Kidney (tissue), 14 donors: ENCODE measurements around the gene CCSER1. TPM values are rescaled to one million over a fixed set of nuclear protein-coding genes. Genes with fewer than 3 reads are reported as not detected.

Experiments used
- DNase-seq, 5 donors: peaks; one replicate each; pipeline ENCODE4 v3.0.0-alpha.2; 2013 to 2020
- FAIRE-seq: peaks from 2 replicates; lab custom pipeline; 2012; peaks lifted over from hg19 to GRCh38; lab: Jason Lieb, UNC
- H3K27ac ChIP-seq, 2 donors: one replicate each; pipeline ENCODE4 v1.7.0; 2013; ENCODE audit warnings: low read depth in 2 of 2, low read length in 2 of 2, inconsistent platforms in 1 of 2
- H3K27me3 ChIP-seq: one replicate; pipeline ENCODE4 v1.7.1; 2013; ENCODE audit warnings: low read length, inconsistent platforms; ENCODE audit not compliant: control insufficient read depth, insufficient read depth
- H3K36me3 ChIP-seq, 3 donors: one replicate each; pipeline versions ENCODE4 v1.7.0 to v1.7.1; 2013; ENCODE audit warnings: low read length in 3 of 3, control low read depth in 1 of 3, inconsistent platforms in 1 of 3; ENCODE audit not compliant: insufficient read depth in 3 of 3, control insufficient read depth in 2 of 3
- H3K4me1 ChIP-seq, 3 donors: one replicate each; pipeline versions ENCODE4 v1.7.0 to v1.7.1; 2013; ENCODE audit warnings: low read length in 3 of 3, inconsistent platforms in 1 of 3, low read depth in 1 of 3; ENCODE audit not compliant: control insufficient read depth in 2 of 3, insufficient read depth in 2 of 3
- H3K4me3 ChIP-seq, 3 donors: one replicate each; pipeline versions ENCODE4 v1.7.0 to v1.8.1; 2013; ENCODE audit warnings: low read length in 3 of 3, control low read depth in 1 of 3, inconsistent platforms in 1 of 3
- H3K9ac ChIP-seq, 3 donors: one replicate each; pipeline versions ENCODE4 v1.7.0 to v1.7.1; 2013; ENCODE audit warnings: low read length in 3 of 3, control low read depth in 1 of 3, inconsistent platforms in 1 of 3
- H3K9me3 ChIP-seq, 3 donors: one replicate each; pipeline versions ENCODE4 v1.7.0 to v1.7.1; 2013; ENCODE audit warnings: low read length in 3 of 3, control low read depth in 1 of 3, inconsistent platforms in 1 of 3; ENCODE audit not compliant: control insufficient read depth in 2 of 3, insufficient read depth in 1 of 3
- CTCF ChIP-seq: IDR thresholded peaks from 3 replicates; pipeline ENCODE4 v1.5.1; 2012; ENCODE audit warnings: mild to moderate bottlenecking, moderate library complexity, borderline replicate concordance; ENCODE audit not compliant: insufficient read depth; ENCODE audit errors: extremely low read depth
- intact Hi-C: fragments of 100-400 bp; cut with DNase I; formaldehyde crosslinking; loops from one replicate; pipeline ENCODE4 v1.11.1; 2022
- polyA plus RNA-seq: library from polyadenylated mRNA; stranded (reverse); fragments of 350-450 nt; fragmentation: Illumina TruSeq; extraction: RNeasy Lipid Tissue Mini Kit (QIAGEN cat#74804); gene quantifications from one replicate; pipeline ENCODE4 v1.2.3, GENCODE V29; 2014; ENCODE audit warnings: low read depth, low replicate concordance; ENCODE audit not compliant: insufficient read depth
- total RNA-seq: library from RNA; stranded (reverse); fragmentation: NEBNext Ultra II Directional; extraction: Animal tissue kit (Norgen Biotek cat#: 25700); gene quantifications from one replicate; pipeline ENCODE4 v1.2.1, GENCODE V29; 2021
- donor health status: control.
- donor health status: control.
- donor health status: control.
- donor health status: control.
- donor health status: control.
- donor health status: DM: yes; HTN: yes; CAD: no.
- donor health status: Normal renal cell carcinoma (clear cell type).

The CCSER1 gene
- total and polyA plus RNA-seq, 2 donors from 2014 or later, result 4.2 to 26.8 TPM

GRCh38 chr4:90146306-90146705 lies 19.1 kb downstream of the CCSER1 start:
- no peaks in the 10 kb centered on the region for H3K27me3 ChIP-seq
- no peak overlapping the region for H3K9ac ChIP-seq
- DNase-seq (no peak), FAIRE-seq (no peak)
- no peak overlapping the region for H3K27ac ChIP-seq
- H3K9me3 ChIP-seq, result no peaks in the 10 kb centered on the region
- intact Hi-C loops, result no loop called here
- no peaks in the 10 kb centered on the region for H3K36me3 ChIP-seq
- no peak overlapping the region for H3K4me3 ChIP-seq
- TF ChIP-seq CTCF, result no peak
- H3K4me1 ChIP-seq, result no peaks in the 10 kb centered on the region

- Histone ChIP-seq H3K4me1 (no peaks in the 10 kb centered on the region), H3K4me3 (no peak overlapping the region), H3K9ac (no peak overlapping the region), H3K27me3 (no peaks in the 10 kb centered on the region), H3K9me3 (no peaks in the 10 kb centered on the region), H3K27ac (no peak overlapping the region), H3K36me3 (no peaks in the 10 kb centered on the region)
- intact Hi-C loops, result no loop called here
- no peak for DNase-seq
- TF ChIP-seq CTCF, result no peak
- FAIRE-seq, result no peak
Observed at GRCh38 chr4:90148574-90149148, 21.5 kb downstream of the CCSER1 start.

GRCh38 chr4:90152024-90152423 lies 24.8 kb downstream of the CCSER1 start:
- no peak for TF ChIP-seq CTCF
- intact Hi-C loops, result no loop called here
- no peaks in the 10 kb centered on the region for H3K4me1 ChIP-seq
- no peak overlapping the region for H3K27ac ChIP-seq
- no peaks in the 10 kb centered on the region for H3K27me3 ChIP-seq
- H3K36me3 ChIP-seq, result no peaks in the 10 kb centered on the region
- no peak for FAIRE-seq
- H3K9ac ChIP-seq, result no peak overlapping the region
- DNase-seq, result no peak
- no peaks in the 10 kb centered on the region for H3K9me3 ChIP-seq
- no peak overlapping the region for H3K4me3 ChIP-seq

- Histone ChIP-seq H3K36me3 (no peaks in the 10 kb centered on the region), H3K27ac (no peak overlapping the region), H3K9ac (no peak overlapping the region), H3K4me3 (no peak overlapping the region), H3K9me3 (no peaks in the 10 kb centered on the region), H3K27me3 (no peaks in the 10 kb centered on the region), H3K4me1 (no peaks in the 10 kb centered on the region)
- intact Hi-C loops, result no loop called here
- DNase-seq (no peak), FAIRE-seq (no peak)
- TF ChIP-seq CTCF, result no peak
Observed at GRCh38 chr4:90159193-90159592, 32.0 kb downstream of the CCSER1 start.
